IMR-90 (cell line): ENCODE measurements around the gene UBA52. TPM values are rescaled to one million over a fixed set of nuclear protein-coding genes. Genes with fewer than 3 reads are reported as not detected.

ENCODE experiments used
- ATAC-seq: fragments of 200-7000 bp; cut with Tn5 transposase; 2 replicates; pipeline ENCODE4 v1.9.1; 2020; ENCODE audit warnings: low read depth, mild to moderate bottlenecking, moderate library complexity
- BruUV-seq: library from RNA; stranded (reverse); fragments of 400-500 nt; replicated peaks from 2 replicates; lab custom pipeline; 2021; lab: Mats Ljungman, UMichigan
- CTCF ChIA-PET: fragments of 300-600 bp; formaldehyde crosslinking; extraction: SDS; loops from one replicate; lab custom pipeline; 2021; ENCODE audit warnings: antibody characterized with exemption; lab: Yijun Ruan, JAX
- POLR2A ChIA-PET: fragments of 300-600 bp; sonication (Branson Sonifier 250); formaldehyde crosslinking; loops from one replicate; lab custom pipeline; 2022; ENCODE audit warnings: antibody characterized with exemption; ENCODE audit not compliant: unreplicated experiment; lab: Charles Lee
- DNase-seq: peaks from one replicate; pipeline ENCODE4 v3.0.0; 2013
- H2AFZ ChIP-seq: replicated peaks from 2 replicates; pipeline ENCODE3; 2013; ENCODE audit warnings: low read length, mild to moderate bottlenecking; ENCODE audit not compliant: poor library complexity
- H2AK5ac ChIP-seq: 2 replicates; pipeline ENCODE4 v1.6.1; 2013; ENCODE audit warnings: low read depth, low read length, inconsistent platforms
- H2AK9ac ChIP-seq: replicated peaks from 2 replicates; pipeline ENCODE3; 2013; ENCODE audit warnings: mild to moderate bottlenecking, low read depth, low read length, moderate library complexity; ENCODE audit not compliant: poor library complexity
- H2BK120ac ChIP-seq: 2 replicates; pipeline ENCODE4 v1.6.1; 2013; ENCODE audit warnings: low read depth, low read length, inconsistent platforms
- H2BK15ac ChIP-seq: 3 replicates; pipeline ENCODE4 v1.6.1; 2013; ENCODE audit warnings: low read depth, low read length, inconsistent platforms
- H2BK20ac ChIP-seq: 2 replicates; pipeline ENCODE4 v1.6.1; 2013; ENCODE audit warnings: low read depth, mild to moderate bottlenecking, inconsistent platforms, low read length, moderate library complexity
- H2BK5ac ChIP-seq: 2 replicates; pipeline ENCODE4 v1.6.1; 2013; ENCODE audit warnings: mild to moderate bottlenecking, low read depth, low read length, inconsistent platforms; ENCODE audit not compliant: poor library complexity, severe bottlenecking
- H3K14ac ChIP-seq: replicated peaks from 2 replicates; pipeline ENCODE4 v1.6.1; 2013; ENCODE audit warnings: low read depth, low read length, inconsistent platforms
- H3K18ac ChIP-seq: 2 replicates; pipeline ENCODE4 v1.6.1; 2013; ENCODE audit warnings: low read depth, low read length, control low read depth
- H3K23ac ChIP-seq: 2 replicates; pipeline ENCODE4 v1.6.1; 2013; ENCODE audit warnings: low read depth, low read length, inconsistent platforms
- H3K27ac ChIP-seq: 2 replicates; pipeline ENCODE4 v1.5.1; 2013; ENCODE audit warnings: mild to moderate bottlenecking, control low read depth, low read length; ENCODE audit not compliant: insufficient read depth
- H3K27me3 ChIP-seq: 2 replicates; pipeline ENCODE4 v1.6.1; 2013; ENCODE audit warnings: low read length; ENCODE audit not compliant: control insufficient read depth, insufficient read depth
- H3K36me3 ChIP-seq: 2 replicates; pipeline ENCODE4 v1.6.1; 2013; ENCODE audit warnings: low read length, mixed read lengths; ENCODE audit not compliant: control insufficient read depth, insufficient read depth
- H3K4ac ChIP-seq: 2 replicates; pipeline ENCODE4 v1.6.1; 2013; ENCODE audit warnings: low read depth, low read length, inconsistent platforms
- H3K4me1 ChIP-seq: 2 replicates; pipeline ENCODE4 v1.6.1; 2013; ENCODE audit warnings: low read length, mixed read lengths; ENCODE audit not compliant: control insufficient read depth, insufficient read depth
- H3K4me2 ChIP-seq: 2 replicates; pipeline ENCODE4 v1.6.1; 2013; ENCODE audit warnings: low read depth, mild to moderate bottlenecking, control low read depth, low read length, moderate library complexity
- H3K4me3 ChIP-seq: 2 replicates; pipeline ENCODE4 v1.5.1; 2013; ENCODE audit warnings: low read depth, mild to moderate bottlenecking, control low read depth, low read length, moderate library complexity; ENCODE audit not compliant: insufficient read depth
- H3K56ac ChIP-seq: 2 replicates; pipeline ENCODE4 v1.6.1; 2013; ENCODE audit warnings: low read length, inconsistent platforms; ENCODE audit not compliant: insufficient read depth; ENCODE audit errors: extremely low read depth
- H3K79me1 ChIP-seq, 2 experiments: 2 replicates each; pipeline ENCODE4 v1.6.1; 2013; ENCODE audit warnings: low read length in 2 of 2, inconsistent platforms in 1 of 2, low read depth in 1 of 2
- H3K9ac ChIP-seq: 2 replicates; pipeline ENCODE4 v1.6.1; 2013; ENCODE audit warnings: low read depth, low read length, control low read depth
- H3K9me1 ChIP-seq: 2 replicates; pipeline ENCODE4 v1.6.1; 2013; ENCODE audit warnings: low read length, inconsistent platforms; ENCODE audit not compliant: insufficient read depth
- H3K9me3 ChIP-seq: 2 replicates; pipeline ENCODE4 v1.6.1; 2013; ENCODE audit warnings: low read length; ENCODE audit not compliant: control insufficient read depth, insufficient read depth
- H4K20me1 ChIP-seq: 2 replicates; pipeline ENCODE4 v1.6.1; 2013; ENCODE audit warnings: low read length, inconsistent platforms; ENCODE audit not compliant: insufficient read depth
- H4K5ac ChIP-seq: 2 replicates; pipeline ENCODE4 v1.6.1; 2013; ENCODE audit warnings: mild to moderate bottlenecking, low read depth, low read length, control low read depth
- H4K8ac ChIP-seq, 2 experiments: 2 replicates each; pipeline ENCODE4 v1.6.1; 2013; ENCODE audit warnings: low read depth in 2 of 2, low read length in 2 of 2, control low read depth in 1 of 2, inconsistent platforms in 1 of 2
- H4K91ac ChIP-seq: 2 replicates; pipeline ENCODE4 v1.6.1; 2013; ENCODE audit warnings: low read depth, low read length, inconsistent platforms; ENCODE audit not compliant: insufficient read depth
- ELK1 ChIP-seq: fragments of 150-350 bp; IDR thresholded peaks from 2 replicates; pipeline ENCODE4 v1.6.1; 2016; ENCODE audit warnings: low read depth, mild to moderate bottlenecking, low read length, moderate library complexity, borderline replicate concordance
- MAZ ChIP-seq: IDR thresholded peaks from 2 replicates; pipeline ENCODE4 v1.6.1; 2012; ENCODE audit warnings: low read depth, mild to moderate bottlenecking, low read length, improper control_type of control experiment, moderate library complexity, borderline replicate concordance
- NFE2L2 ChIP-seq: fragments of 150-350 bp; IDR thresholded peaks from 2 replicates; pipeline ENCODE4 v1.6.1; 2016; ENCODE audit warnings: low read depth, mild to moderate bottlenecking, low read length
- RCOR1 ChIP-seq: IDR thresholded peaks from 2 replicates; pipeline ENCODE4 v1.6.1; 2012; ENCODE audit warnings: mild to moderate bottlenecking, low read length, improper control_type of control experiment; ENCODE audit not compliant: insufficient replicate concordance
- WGBS, 2 experiments: methylation state at CpG; one replicate each; pipeline versions ENCODE4 v1.1.5 to v1.1.7; 2013; ENCODE audit warnings: missing lambda C conversion rate in 2 of 2; ENCODE audit not compliant: insufficient read length in 1 of 2; ENCODE audit errors: extremely low coverage in 2 of 2; 5-methylcytosine and 5-hydroxymethylcytosine counted together
- dilution Hi-C: fragments of 300-500 bp; cut with HindIII; formaldehyde crosslinking; loops from one replicate; pipeline ENCODE4 v1.14.3; 2018; ENCODE audit warnings: low sequenced_read_pairs; ENCODE audit not compliant: unreplicated experiment
- in situ Hi-C: fragments of 300-500 bp; cut with MboI; formaldehyde crosslinking; loops from 3 replicates; pipeline ENCODE4 v1.14.3; 2019; ENCODE audit warnings: low sequenced_read_pairs, inconsistent platforms, mixed read lengths
- intact Hi-C: fragments of 100-400 bp; cut with micrococcal nuclease; formaldehyde crosslinking; loops from 2 replicates; pipeline ENCODE4 v1.10.0; 2022
- polyA plus RNA-seq, 3 experiments: library from polyadenylated mRNA; depleted of rRNA; stranded (reverse); fragments of >200 nt; gene quantifications; 2 replicates each; pipeline ENCODE4 v1.2.3, GENCODE V29; 2012; ENCODE audit warnings: low replicate concordance in 1 of 3
- total RNA-seq: library from RNA; depleted of rRNA; stranded (reverse); fragments of >200 nt; gene quantifications from 2 replicates; pipeline ENCODE4 v1.2.3, GENCODE V29; 2012

Gene UBA52
- total and polyA plus RNA-seq, 2 of the 4 experiments (the other 2 are of a cell fraction) = 1,030 to 3,008 TPM

DNA sequence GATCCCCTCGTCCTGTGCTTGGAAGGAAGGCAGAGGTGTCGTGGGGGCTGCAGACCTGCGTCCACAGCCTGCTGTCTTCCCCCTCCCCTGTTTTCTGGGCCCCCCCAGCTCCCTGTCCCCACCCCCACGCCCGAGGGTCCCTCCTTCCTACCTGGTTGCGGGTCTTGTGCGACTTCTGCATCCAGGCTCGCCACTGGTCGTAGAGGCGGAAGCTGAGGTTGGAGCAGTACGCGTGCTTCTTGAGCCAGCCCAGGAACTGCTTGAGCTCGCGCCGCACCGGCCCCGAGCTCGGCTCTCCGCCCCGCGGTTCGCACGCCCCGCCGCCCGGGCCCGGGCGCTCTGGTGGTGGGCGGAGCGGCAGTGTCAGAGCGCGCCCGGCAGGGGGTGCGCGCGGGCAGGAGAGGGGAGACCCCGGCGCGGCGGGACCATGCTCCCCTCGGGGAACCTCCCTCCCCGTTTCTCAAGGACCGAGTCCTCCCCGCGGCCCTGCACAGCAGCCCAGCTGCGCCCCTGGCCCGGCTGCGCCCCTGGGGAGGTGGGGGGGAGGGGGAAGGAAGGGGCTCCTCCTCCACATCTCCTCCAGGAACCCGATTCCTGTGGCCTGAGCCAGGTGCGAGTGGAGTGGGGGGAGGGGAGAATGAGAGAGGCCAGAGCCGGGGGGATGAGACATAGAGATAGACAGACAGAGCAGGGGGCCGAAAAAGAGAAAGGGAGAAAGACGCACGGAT lies 22.6 kb downstream of the UBA52 start (continued):
- TF ChIP-seq RCOR1 (no peak), MAZ (peak; percentile 80; the same call in 1 of the 2 replicates), NFE2L2 (0 out of 2 replicates have a peak, but pooled peaks have one; percentile 3)

DNA sequence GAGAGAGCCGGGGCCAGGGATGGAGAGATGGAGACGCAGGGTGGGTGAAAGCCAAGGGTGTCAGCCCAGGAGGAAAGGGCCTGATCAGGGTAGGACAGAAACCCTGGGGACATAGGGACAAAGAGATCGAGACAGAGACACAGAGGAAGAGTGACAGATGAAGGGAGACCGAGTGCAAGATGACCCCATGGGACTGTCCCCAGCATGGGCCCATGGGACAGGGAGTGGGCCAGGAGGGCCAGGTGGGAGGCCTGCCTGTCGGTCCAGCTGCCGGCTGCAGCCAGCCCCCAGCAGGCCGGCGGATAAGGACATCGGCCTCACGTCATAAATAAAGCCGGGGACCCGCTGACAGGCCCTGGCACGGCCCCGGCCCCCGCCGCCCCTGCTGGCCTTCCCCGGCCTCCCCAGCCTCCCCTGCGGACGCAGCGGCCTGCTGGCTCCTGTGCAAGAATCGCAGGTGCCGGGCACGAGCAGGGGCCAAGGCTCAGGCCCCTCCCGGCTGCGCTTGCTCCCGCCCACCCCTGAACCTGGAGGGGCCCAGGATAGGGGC lies 23.2 kb downstream of the UBA52 start:
- Histone ChIP-seq H3K18ac (no peak overlapping the region), H2BK5ac (no peak overlapping the region), H3K79me1 (peaks cover 1 to 12% of the 10 kb centered on the region in 2 experiments; a peak in 3 of 4 replicates), H3K27ac (no peak overlapping the region), H3K14ac (peak overlapping the region; percentile 90), H2AFZ (peak overlapping the region; percentile 90), H3K4me1 (peaks cover 3% of the 10 kb centered on the region), H3K9me3 (no peaks in the 10 kb centered on the region), H2AK5ac (peak overlapping the region; percentile 78; the same call in 1 of the 2 replicates), H2AK9ac (peak overlapping the region; percentile 17), H3K27me3 (no peaks in the 10 kb centered on the region; the same call in 1 of the 2 replicates), H3K9me1 (no peaks in the 10 kb centered on the region), H3K23ac (peak overlapping the region; percentile 79; the same call in 1 of the 2 replicates), H2BK15ac (no peak overlapping the region), H3K4ac (peak overlapping the region; percentile 43; the same call in 1 of the 2 replicates), H2BK20ac (no peak overlapping the region), H4K20me1 (peaks cover 9% of the 10 kb centered on the region), H4K8ac (peak overlapping the region; percentile 28 to 35; a peak in 1 of 4 replicates), H3K56ac (no peak overlapping the region), H4K5ac (no peak overlapping the region), H3K36me3 (peaks cover 4% of the 10 kb centered on the region), H3K4me3 (peak overlapping the region; percentile 20; the same call in 1 of the 2 replicates), H3K4me2 (peak overlapping the region; percentile 54), H3K9ac (peak overlapping the region; percentile 31; the same call in 1 of the 2 replicates), H4K91ac (peak overlapping the region; percentile 75; the same call in 1 of the 2 replicates), H2BK120ac (peak overlapping the region; percentile 54)
- dilution Hi-C loops (no loop called here), intact Hi-C loops (loop anchor here (1.0 kb wide), 4 partner anchors 55 to 252 kb away; no protein-coding TSS in a partner anchor), in situ Hi-C loops (no loop called here)
- TF ChIP-seq MAZ (no peak), ELK1 (no peak)
- ATAC-seq (no peak), DNase-seq (no peak)
- CTCF ChIA-PET = interaction anchor here (3.0 kb wide), 1 partner anchor 253 kb away, joined by 12 read pairs; no protein-coding TSS in a partner anchor
- WGBS, 2 experiments = 27% methylated on average over 9 of the region's 26 CpGs; no CpG with 5 or more reads in 1 of the 2 experiments
- POLR2A ChIA-PET = no interaction called here
- BruUV-seq = no TSS peak
